ENCODE data around the gene FGD3.

The FGD3 gene

GRCh38 chr9:93011114-93011513 is 63.8 kb downstream of the FGD3 start:
- peak; percentile 14 for DNase-seq

- peak; percentile 28 for DNase-seq
These were observed 65.9 kb downstream of the FGD3 start for GRCh38 chr9:93012963-93013855.

GRCh38 chr9:93013856-93014582 is 66.7 kb downstream of the FGD3 start:
- DNase-seq = peak; percentile 13

- DNase-seq = peak; percentile 12
These were observed 67.9 kb downstream of the FGD3 start for GRCh38 chr9:93015190-93015589.

- peak; percentile 13 for DNase-seq
These were observed 70.3 kb downstream of the FGD3 start for GRCh38 chr9:93017621-93018020.

GRCh38 chr9:93020151-93020550 is 72.8 kb downstream of the FGD3 start:
- DNase-seq = peak; percentile 23

GRCh38 chr9:93020771-93021670 is 73.7 kb downstream of the FGD3 start:
- no peak for DNase-seq

GRCh38 chr9:93022066-93022465 is 74.7 kb downstream of the FGD3 start:
- no peak for DNase-seq

GRCh38 chr9:93022721-93023520 is 75.6 kb downstream of the FGD3 start:
- DNase-seq = no peak

- DNase-seq = no peak
These were observed 76.1 kb downstream of the FGD3 start for GRCh38 chr9:93023521-93023815.

- DNase-seq = no peak
These were observed 77.3 kb downstream of the FGD3 start for GRCh38 chr9:93024646-93024910.

GRCh38 chr9:93024986-93025630 is 77.8 kb downstream of the FGD3 start:
- DNase-seq = no peak

- no peak for DNase-seq
These were observed 78.4 kb downstream of the FGD3 start for GRCh38 chr9:93025736-93026135.

- DNase-seq = no peak
These were observed 79.3 kb downstream of the FGD3 start for GRCh38 chr9:93026640-93027039.

- no peak for DNase-seq
These were observed 80.4 kb downstream of the FGD3 start for GRCh38 chr9:93027750-93028149.

GRCh38 chr9:93028448-93029006 is 81.2 kb downstream of the FGD3 start:
- DNase-seq = no peak

GRCh38 chr9:93030642-93031628 is 83.6 kb downstream of the FGD3 start:
- DNase-seq = no peak

GRCh38 chr9:93031629-93032430 is 84.5 kb downstream of the FGD3 start:
- no peak for DNase-seq

GRCh38 chr9:93032545-93032944 is 85.2 kb downstream of the FGD3 start:
- DNase-seq = no peak

- DNase-seq = no peak
These were observed 86.2 kb downstream of the FGD3 start for GRCh38 chr9:93033531-93033930.
